ENCODE results near the gene ZSCAN10.
"Not testable (repeated sequence)": the region's sequence is repeated elsewhere in the genome, so short reads cannot be mapped to it uniquely, and the experiment has no call there.

ZSCAN10 gene
- total RNA-seq, result 0 to 0.72 (median 0.09) reads per million in 4 experiments

DNA sequence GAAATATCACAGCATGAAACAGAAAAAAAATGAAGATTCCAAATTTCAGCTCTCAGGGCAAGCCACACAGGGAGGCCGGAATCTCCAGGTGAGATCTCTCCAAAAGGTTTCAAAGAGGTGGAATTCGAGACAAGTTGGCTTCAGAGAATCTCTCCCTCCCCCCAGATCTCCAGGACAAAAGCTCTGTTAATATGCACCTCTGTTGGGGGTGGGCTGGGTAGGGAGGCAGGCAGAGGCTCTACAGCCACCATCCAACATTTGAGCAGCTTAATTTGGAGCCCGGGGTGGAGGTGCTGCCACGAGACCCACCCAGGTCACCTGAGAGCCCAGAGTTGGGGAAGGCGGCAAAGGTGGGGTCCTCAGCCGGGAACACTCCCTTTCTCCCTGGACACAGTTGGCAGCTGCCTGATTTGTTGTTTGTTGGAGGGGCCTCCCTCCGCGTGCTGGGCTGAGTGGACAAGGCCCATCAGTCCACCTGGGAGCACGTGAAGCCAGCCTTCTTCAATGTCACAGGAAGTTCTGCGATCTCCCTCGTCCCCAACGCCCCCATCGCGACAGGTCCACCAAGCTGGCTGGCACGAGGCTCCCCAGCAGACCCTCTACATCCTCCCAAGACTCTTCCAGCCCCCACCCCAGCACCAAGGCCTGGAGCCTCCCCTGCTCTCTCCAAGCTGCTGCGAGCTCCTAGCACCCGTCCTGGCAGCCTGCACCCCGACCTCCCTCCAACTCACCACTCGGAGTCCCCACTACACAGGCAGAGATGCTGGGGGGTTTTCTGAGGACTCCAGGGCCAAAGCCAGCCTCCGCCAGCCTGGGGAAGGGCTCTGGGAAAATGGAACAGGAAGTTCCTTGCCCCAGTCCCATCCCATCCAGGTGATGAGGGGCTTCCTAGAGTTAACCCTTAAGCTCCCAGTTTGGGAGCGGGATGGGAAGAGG lies at the start of gene ZSCAN10:
ZSCAN10 (minus strand) TSS at position 836 of the 936 bp plus-strand sequence. CDS start 6,357 bp downstream, outside the sequence.
- no peak for DNase-seq

DNA sequence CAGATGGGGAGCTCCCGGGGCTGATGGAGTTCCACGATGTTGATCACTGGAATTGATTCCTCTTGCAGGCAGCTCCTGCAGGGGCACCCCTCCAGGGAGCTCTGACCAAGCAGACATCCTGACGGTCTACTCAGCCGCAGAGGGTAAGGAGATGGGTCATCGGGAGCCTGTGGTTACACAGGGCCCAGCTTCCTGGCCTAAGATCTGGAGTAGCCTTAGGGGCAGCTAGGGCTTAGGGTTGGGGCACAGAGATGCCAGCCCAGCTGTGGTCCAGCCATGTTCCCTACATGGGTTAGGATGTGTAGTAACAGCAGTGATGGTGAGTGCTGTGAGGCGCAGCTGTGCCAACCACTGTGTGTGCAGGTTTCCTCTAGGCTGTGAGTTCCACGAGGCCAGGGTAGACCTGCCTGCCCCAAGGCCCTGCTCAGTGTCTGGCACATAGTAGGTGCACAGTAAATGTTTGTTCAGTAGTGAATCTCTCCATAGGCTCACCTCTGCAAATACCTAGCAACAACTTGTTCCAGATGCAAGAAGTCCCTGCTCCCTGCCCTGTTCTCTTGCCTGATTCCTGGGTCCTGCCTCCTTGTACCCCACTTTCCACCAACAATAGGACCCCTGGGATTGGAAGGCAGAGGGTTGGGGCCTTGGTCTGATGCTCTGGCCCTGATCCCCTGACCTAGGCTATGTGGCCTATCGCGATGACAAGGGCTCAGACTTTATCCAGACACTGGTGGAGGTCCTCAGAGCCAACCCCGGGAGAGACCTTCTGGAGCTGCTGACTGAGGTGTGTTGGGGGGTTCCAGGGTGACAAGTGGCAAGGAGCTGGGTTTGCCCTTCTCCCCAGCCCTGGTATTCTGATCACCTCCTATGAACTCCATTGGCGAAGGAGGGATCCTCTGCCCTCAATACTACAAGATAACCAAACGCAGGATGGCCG lies 49.4 kb upstream of the ZSCAN10 start:
- no peak for DNase-seq

DNA sequence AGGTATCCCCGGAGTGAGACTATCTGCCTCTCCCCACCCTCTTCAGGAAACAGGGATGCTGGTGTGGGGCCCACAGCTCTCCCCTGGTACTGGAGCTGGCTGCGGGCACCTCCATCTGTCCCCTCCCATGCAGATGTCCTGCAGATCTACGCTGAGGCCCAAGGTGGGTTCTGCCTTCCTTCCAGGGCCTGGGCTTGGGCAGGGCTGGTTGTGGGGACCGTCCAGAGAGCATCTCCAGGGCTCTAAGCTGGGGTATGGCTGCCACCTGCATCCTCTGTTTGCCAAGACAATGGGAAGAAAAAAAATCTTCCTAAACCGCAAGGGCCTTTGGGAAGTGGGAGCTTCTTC lies 48.6 kb upstream of the ZSCAN10 start:
- no peak for DNase-seq

DNA sequence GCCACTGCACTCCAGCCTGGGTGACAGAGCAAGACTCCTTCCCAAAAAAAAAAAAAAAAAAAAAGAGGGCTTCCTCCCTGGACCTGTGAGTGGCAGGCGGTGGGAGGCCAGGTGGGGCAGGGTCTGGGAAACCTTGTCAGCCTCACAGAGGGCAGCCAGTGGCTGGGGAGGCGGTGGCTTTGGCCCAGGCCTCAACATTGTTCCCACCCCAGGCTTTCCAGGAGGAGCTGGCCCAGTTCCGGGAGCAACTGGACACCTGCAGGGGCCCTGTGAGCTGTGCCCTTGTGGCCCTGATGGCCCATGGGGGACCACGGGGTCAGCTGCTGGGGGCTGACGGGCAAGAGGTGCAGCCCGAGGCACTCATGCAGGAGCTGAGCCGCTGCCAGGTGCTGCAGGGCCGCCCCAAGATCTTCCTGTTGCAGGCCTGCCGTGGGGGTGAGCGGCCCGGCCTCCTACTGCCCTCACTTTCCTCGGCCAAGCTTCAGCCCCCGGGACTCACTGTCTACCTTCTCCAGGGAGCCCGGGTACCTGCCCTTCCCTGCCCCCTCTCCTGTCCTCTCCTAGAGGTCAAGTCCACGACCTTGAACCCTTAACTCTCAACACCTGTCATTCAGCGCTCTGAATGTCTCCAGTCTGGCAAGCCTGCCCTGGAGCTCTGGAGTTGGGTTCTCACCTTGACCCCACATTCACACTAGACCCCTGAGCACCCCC lies 48.1 kb upstream of the ZSCAN10 start:
- DNase-seq, result no peak

DNA sequence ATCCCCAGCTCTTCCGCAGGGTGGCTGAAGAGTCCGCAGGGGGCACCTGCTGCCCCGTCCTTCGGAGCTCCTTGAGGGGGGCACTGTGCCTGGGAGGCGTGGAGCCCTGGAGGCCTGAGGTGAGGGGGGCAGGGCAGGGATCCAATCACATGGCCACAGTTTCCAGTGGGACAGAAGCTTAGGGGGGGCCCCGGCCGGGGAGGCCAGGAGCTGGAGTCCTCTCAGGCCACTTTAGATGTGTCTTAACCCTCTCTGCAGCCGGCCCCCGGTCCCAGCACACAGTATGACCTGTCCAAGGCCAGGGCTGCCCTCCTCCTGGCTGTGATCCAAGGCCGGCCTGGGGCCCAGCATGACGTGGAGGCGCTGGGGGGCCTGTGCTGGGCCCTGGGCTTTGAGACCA lies 46.6 kb upstream of the ZSCAN10 start:
- DNase-seq, result no peak

DNA sequence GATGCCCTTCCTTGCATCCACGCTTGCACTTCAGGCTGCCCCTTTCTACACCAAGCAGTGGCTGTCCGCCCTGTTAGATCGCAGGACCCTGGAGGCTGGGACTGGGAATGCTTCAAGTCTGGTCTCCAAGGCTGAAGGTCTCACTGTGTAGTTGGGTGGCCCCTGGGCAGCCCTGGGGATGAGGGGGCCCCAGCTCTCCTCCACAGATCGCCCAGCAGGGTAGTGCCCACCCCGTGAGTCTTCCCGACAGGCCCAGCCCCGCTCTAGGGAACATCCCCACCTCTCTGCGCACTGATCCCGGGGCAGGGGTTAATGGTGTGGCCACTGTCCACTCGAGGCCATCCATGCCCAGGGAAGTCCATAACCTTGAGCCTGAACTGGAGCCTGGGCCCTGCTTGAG lies 46.1 kb upstream of the ZSCAN10 start:
- no peak for DNase-seq

DNA sequence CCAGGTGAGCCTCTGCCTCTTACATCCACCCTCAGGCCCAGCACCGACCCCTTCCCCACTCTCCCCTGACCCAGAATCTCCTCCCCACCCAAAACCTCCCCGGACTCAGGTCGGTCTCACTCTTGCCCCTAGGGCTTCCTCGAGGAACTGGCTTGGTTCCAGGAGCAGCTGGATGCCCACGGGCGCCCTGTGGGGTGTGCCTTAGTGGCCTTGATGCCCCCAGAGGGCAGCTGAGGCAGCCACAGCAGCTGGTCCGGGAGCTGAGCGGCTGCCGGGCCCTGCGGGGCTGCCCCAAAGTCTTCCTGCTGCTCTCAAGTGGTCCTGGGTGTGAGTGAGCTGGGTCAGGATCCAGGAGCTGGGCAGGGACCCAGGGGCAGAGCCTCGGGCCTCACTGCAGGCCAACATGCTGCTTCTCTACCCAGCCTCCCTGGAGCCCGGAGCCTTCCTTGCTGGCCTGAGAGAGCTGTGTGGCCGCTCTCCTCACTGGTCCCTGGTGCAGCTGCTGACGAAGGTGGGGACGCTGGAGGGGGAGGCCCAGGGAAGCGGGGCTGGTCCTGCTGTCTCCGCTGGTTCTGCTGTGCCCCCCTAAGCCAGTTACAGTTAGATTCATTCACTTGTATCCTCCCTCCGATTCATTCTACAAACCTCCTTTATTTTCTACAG lies 45.4 kb upstream of the ZSCAN10 start:
- DNase-seq, result no peak

DNA sequence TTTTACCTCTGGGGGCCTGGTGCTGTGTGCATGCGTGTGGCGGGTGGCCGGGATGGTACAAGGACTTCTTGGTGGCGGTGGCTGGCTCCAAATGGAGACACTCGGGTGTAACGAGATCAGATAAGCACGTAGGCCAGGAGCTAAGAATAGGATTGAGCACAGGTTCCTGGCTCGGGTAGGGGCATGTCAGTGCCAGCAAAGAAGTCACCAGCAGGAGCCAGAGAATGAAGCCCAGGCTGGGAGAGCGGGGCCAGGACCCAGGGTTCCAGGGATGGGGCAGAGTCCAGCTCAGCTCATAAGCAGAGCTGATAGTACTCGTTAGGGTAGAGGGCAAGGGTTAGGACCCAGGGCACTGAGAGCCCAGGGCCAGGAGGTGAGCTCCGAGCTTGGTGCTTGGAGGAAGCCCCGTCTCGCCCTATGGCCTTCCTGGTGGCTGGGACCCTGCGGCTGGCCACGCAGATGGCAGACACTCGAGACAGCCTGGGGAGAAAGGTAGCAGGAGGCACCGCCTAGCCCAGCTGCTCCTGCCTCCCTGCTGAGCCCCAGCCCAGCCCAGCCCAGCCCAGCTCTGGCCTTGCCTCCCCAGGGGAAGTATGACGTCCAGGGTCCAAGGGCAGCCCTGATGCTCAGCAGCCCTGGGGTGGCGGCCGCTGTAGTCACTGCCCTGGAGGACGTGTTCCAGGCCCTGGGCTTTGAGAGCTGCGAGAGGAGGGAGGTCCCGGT lies 44.7 kb upstream of the ZSCAN10 start:
- DNase-seq, result no peak

DNA sequence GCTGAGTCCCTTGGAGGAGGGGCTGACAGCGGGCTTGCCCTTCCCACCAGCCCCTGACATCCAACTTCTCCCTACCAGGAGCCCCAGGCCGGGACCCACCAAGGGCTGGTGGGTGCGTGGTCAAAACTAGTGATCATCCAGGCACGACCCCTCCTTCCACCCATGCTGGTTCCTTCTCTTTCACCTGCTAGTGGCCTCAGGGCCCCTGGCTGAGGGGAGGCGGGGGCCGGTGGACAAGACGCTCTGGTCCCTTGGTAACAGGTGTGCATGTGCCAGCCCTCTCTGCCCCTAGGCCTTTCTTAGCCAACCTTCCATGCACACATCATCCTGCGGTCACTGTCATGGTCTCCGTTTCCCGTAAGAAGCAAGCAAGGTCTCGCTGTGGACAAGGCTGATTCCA lies 44.1 kb upstream of the ZSCAN10 start:
- DNase-seq, result no peak

DNA sequence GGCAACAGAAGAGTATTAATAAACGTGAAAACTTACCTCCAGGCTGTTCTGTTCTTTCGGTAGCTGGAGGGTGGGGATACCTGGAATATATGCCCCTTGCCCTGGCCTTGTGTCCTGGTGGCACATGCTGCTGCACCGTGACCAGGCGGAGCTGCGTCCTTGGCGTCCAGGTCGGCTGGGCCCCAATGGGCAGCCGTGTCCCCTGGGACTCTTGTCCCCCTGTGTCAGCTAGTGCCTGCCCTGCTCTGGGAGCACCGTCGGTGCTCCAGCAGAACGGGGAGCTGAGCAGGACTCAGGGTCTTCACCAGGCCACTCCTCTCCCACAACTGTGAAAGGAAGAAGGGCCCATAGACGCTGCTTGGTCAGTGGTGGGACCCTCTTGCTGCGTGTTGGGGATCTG lies 43.7 kb upstream of the ZSCAN10 start:
- no peak for DNase-seq

DNA sequence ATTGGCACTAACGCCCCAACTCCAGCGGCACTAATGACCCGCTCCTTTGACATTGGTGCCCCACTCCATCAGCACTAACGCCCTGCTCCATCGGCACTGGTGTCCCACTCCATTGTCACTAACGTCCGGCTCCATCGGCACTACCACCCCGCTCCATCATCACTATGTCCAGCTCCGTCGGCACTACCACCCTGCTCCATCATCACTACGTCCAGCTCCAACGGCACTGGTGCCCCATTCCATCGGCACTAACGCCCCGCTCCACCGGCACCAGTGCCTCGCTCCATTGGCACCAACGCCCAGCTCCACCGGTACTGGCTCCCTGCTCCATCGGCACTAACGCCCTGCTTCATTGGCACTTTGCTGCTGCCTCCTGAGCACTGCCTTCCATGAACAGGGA lies 43.2 kb upstream of the ZSCAN10 start:
- no peak for DNase-seq

DNA sequence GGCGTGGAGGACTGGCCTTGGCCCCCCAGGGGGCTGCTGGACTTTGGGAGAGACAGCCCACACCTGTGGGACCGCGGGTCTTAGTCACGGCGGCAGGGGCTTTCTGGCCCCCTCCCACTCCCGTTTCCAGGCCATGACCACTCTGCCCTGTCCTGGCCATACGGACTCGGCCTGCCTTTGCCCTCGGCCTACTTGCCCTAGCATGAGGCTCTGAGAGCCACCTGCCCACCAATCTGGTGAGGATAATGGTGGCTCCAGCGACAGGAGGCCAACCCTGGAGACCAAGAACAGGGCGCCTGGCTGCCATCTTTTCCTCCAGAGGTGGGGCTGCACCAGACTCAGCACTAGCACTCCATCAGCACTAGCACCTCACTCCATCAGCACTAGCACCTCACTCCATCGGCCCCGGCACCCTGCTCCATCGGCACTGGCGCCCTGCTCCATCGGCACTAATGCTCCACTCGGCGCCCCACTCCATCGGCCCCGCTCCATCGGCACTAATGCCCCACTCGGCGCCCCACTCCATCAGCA lies 42.8 kb upstream of the ZSCAN10 start:
- no peak for DNase-seq

DNA sequence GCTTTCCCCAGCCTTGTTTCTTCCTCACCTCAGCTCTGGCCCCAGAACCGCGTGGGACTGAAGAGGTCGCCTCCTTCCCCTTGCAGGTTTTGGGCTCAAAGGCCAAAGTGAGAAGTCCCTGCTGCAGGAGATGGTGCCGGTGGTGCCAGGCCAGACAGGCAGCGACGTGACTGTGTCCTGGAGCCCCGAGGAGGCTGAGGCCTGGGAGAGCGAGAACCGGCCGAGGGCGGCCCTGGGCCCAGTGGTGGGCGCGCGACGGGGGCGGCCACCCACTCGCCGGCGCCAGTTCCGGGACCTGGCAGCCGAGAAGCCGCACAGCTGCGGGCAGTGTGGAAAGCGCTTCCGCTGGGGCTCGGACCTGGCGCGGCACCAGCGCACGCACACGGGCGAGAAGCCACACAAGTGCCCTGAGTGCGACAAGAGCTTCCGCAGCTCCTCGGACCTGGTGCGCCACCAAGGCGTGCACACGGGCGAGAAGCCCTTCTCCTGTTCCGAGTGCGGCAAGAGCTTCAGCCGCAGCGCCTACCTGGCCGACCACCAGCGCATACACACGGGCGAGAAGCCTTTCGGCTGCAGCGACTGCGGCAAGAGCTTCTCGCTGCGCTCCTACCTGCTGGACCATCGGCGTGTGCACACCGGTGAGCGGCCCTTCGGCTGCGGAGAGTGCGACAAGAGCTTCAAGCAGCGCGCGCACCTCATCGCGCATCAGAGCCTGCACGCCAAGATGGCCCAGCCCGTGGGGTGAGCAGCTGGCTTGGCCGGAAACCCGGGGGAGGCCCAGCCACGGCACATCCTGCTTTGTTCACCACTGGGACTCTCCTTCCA lies 41.7 kb upstream of the ZSCAN10 start:
- no peak for DNase-seq

DNA sequence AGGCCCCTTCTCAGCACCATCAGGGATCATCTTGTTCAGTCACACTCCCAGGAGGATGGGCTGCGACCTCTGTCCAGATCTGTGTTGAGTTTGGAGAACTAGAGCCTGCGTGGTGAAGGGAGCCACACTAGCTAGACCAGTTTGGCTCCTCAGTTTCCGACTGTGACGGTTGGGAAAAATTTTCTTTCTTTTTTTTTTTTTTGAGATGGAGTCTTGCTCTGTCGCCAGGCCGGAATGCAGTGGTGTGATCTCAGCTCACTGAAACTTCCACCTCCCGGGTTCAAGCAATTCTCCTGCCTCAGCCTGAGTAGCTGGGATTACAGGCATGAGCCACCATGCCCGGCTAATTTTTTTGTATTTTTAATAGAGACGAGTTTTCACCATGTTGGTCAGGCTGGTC lies 40.5 kb upstream of the ZSCAN10 start:
- DNase-seq, result not testable (repeated sequence)

DNA sequence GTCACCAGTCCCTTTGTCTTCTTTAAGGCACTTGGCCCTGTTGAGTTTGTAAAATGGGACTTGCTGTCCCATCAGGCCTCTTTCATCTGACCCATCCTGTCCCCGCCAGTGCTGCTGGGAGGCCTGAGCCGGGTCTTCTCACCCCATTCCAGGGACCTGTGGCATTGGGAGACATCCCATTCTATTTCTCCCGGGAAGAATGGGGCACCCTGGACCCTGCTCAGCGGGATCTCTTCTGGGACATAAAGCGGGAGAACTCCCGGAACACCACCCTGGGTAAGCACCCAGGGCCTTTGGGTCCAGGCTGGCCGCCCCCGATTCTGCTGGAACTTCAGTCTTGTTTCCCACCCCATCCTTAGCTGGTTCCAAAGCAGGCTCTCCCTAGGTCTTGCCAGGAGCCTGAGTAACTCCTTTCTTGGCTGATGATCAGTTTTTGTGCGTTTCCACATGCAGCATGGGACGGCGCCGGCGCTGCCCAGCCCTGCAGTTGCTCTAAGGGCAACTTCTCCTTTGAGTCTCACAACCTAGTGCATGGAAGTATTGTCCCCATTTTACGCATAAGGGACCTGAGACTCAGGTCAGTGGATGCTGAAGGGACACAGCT lies 39.8 kb upstream of the ZSCAN10 start:
- no peak for DNase-seq

DNA sequence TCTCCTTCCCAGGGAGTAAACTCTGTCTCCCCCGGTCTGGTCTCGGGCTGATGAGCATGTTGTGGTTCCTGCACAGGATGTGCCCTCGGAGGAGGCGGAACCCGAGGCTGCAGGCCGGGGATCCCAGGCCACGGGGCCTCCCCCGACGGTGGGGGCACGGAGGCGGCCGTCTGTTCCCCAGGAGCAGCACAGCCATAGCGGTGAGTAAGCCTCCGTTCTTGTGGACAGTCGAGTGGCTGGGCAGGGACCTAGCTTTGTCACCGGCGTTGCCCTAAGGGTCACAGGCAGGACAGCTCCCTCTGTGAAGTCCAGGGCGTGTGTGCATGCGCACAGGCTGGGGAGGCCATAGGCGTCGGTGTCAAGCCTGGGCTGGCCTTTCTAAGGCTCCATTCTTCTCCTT lies 39.2 kb upstream of the ZSCAN10 start:
- DNase-seq, result no peak

DNA sequence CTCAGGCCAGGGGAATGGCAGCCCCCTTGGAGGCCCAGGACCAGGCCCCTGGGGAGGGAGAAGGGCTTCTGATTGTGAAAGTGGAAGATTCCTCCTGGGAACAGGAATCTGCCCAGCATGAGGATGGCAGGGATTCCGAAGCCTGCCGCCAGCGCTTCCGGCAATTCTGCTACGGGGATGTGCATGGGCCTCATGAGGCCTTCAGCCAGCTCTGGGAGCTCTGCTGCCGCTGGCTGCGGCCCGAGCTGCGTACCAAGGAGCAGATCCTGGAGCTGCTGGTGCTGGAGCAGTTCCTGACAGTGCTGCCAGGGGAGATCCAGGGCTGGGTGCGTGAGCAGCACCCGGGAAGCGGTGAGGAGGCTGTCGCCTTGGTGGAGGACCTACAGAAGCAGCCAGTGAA lies 38.2 kb upstream of the ZSCAN10 start:
- DNase-seq, result no peak

DNA sequence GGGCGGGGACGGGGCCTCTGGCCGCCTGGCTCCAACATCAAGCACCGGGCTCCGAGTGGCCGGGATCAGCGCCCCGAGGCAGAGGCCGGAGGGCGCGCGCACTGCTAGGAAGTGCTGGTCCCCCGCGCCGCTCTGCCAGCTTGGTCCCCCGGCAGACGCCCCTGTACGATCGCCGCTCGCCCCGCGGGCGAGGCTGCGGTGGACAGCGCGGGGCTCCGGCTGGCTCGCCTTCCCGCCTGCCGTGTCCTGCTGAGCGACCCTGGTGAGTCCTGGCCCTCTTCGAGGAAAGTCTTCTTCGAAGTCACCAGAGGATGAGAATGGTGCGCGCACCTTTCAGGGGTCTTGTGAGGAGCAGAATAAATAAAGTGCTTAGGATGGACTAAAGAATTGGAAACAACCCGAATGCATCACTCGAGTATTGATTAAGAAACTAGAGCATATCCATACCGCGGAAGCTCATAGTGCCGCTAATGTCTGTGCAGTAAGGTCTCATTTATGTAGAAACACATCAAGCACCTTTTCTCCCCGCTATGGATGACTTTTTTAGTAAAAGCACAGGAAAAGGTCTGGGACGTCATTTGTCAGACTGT lies 36.1 kb upstream of the ZSCAN10 start:
- no peak for DNase-seq

DNA sequence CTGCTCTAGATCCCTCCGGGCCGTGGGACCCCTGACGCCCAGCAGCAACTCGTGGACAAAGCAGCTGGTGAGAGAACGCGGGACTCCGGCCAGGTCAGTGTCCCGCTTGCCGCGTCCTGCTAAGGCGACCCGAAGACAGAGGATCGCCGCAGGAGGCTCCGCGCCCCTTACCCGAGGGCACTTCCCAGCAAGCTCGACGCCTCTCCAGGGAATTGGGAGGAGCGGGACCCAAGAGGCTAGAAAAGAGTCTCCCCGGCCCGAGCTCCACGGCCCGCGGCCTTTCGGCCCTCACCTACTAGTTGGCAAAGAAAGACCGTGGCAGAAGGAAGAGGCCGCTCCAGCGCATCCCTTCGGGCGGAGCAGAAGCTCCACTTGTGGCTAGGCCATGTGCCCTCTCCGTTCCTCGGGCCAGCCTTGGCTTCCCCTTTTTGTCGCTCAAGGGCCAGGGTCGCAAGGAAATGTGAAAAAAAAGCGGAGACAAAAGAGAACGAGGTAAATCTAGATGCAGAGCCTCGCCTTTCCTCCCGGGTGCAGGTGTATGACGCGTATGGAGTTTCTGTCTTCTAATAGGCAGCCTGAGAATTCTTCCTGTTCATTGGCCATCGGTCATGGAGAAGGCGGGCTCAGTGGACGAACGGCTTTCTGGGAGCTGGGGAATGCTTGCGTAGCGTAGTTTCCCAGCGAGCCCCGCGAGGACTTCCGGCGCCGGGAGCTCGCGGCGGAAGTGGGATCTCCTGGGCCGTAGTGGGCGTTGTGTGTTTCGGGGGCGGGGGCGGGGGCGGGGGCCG lies 35.4 kb upstream of the ZSCAN10 start, which contains the start of gene ZNF213:
ZNF213 (plus strand) TSS at position 692 of the 788 bp plus-strand sequence. CDS start 2,252 bp downstream, outside the sequence.
- peak; percentile 89 for DNase-seq
